Activated CD4-positive, alpha-beta T cell treated with anti-CD3 and anti-CD28 coated beads, Interleukin-2, amount 10 ng/mL, durations not matched to agents 24 days and 14 days (primary cell): ENCODE results near the gene MDM2. TPM values are rescaled to one million over a fixed set of nuclear protein-coding genes. Genes with fewer than 3 reads are reported as not detected.

Experiments
- DNase-seq: peaks from one replicate; pipeline ENCODE4 v3.0.0; 2022
- H3K27ac Mint-ChIP-seq: one replicate; pipeline ENCODE4 v1.8.0; 2022; ENCODE audit warnings: mild to moderate bottlenecking, mixed read lengths
- H3K27me3 Mint-ChIP-seq: one replicate; pipeline ENCODE4 v1.8.0; 2022; ENCODE audit warnings: mixed read lengths
- H3K36me3 Mint-ChIP-seq: one replicate; pipeline ENCODE4 v1.8.0; 2022; ENCODE audit warnings: low read depth, mild to moderate bottlenecking, mixed read lengths
- H3K4me1 Mint-ChIP-seq: one replicate; pipeline ENCODE4 v1.8.0; 2021; ENCODE audit warnings: mixed read lengths
- H3K4me3 Mint-ChIP-seq: one replicate; pipeline ENCODE4 v1.8.0; 2022; ENCODE audit warnings: mild to moderate bottlenecking, moderate library complexity, mixed read lengths
- H3K9me3 Mint-ChIP-seq: one replicate; pipeline ENCODE4 v1.8.0; 2021; ENCODE audit warnings: mixed read lengths
- intact Hi-C: fragments of 100-400 bp; cut with micrococcal nuclease; formaldehyde crosslinking; loops from one replicate; pipeline ENCODE4 v1.15.1; 2023
- total RNA-seq: library from RNA; stranded (reverse); gene quantifications from 2 replicates; pipeline ENCODE4 v1.2.3, GENCODE V29; 2022

The MDM2 gene
- total RNA-seq, 1 donor from 2014 or later: 233 TPM

DNA sequence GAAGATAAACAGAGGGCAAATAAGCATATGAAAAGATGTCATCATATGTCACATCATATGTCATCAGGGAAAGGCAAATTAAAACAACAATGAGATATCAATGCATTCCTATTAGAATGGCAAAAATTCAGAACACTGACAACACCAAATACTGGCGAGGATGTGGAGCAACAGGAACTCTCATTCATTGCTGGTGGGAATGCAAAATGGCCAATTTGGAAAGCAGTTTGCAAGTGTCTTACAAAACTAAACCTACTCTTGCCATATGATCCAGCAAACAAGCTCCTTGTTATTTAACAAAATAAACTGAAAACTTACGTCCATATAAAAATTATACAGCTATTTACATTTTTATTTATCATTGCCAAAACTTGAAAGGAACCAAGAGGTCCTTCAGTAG is 92.3 kb downstream of the MDM2 start:
- Mint-ChIP-seq H3K27ac (no peak overlapping the region), H3K4me1 (peaks cover 10% of the 10 kb centered on the region), H3K9me3 (peaks cover 7% of the 10 kb centered on the region), H3K4me3 (no peak overlapping the region), H3K27me3 (no peaks in the 10 kb centered on the region), H3K36me3 (peaks cover 10% of the 10 kb centered on the region)
- DNase-seq: no peak
- intact Hi-C loops: no loop called here

Other genes starting within 250 kb of the MDM2 start
- 207 and 209 TPM in 2 replicates for gene RAP1B, start 197.3 kb upstream of the MDM2 start, total RNA-seq
- 127 and 128 TPM in 2 replicates for gene NUP107, start 121.2 kb upstream of the MDM2 start, total RNA-seq
- gene SLC35E3, start 62.0 kb upstream of the MDM2 start, total RNA-seq: 3.8 and 4.2 TPM in 2 replicates
- gene CPM, start 125.0 kb downstream of the MDM2 start, total RNA-seq: 63.5 and 76.5 TPM in 2 replicates